ENCODE results near the gene ITIH5.

DNA sequence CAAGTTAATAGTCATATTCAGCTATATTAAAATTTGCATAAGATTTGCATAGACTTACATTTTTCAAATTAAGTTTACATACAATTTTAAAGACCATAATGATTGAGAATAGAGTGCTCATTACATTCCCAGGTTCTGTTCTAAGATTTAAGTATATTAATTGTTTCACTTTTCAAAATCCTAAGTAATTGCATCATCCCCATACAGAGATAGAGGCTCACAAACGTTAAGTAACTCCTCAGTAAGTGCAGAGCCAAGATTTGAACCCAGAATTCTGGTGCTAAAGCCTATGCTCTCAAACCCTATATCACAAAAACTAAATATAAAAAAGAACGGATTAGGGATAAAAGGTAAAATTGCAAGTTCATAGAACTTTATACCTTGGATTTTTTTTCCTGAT is 2.1 kb downstream of the ITIH5 start:
- TF ChIP-seq, protein P1, sequence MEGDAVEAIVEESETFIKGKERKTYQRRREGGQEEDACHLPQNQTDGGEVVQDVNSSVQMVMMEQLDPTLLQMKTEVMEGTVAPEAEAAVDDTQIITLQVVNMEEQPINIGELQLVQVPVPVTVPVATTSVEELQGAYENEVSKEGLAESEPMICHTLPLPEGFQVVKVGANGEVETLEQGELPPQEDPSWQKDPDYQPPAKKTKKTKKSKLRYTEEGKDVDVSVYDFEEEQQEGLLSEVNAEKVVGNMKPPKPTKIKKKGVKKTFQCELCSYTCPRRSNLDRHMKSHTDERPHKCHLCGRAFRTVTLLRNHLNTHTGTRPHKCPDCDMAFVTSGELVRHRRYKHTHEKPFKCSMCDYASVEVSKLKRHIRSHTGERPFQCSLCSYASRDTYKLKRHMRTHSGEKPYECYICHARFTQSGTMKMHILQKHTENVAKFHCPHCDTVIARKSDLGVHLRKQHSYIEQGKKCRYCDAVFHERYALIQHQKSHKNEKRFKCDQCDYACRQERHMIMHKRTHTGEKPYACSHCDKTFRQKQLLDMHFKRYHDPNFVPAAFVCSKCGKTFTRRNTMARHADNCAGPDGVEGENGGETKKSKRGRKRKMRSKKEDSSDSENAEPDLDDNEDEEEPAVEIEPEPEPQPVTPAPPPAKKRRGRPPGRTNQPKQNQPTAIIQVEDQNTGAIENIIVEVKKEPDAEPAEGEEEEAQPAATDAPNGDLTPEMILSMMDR (IDR thresholded peaks at IDR 0.05): no peak
- no peak for TF ChIP-seq EZH2 (IDR thresholded peaks at IDR 0.05; ENCODE audit: borderline replicate concordance, insufficient read depth, low read depth, low read length, poor library complexity, severe bottlenecking)
